A549 (cell line): Measurements from ENCODE around the gene SNRPE. TPM values are rescaled to one million over a fixed set of nuclear protein-coding genes. Genes with fewer than 3 reads are reported as not detected.

ENCODE experiments used
- ATAC-seq, 2 experiments: fragments of 200-7000 bp in 1 of 2; fragments of >200 bp in 1 of 2; cut with Nextera tagmentation in 1 of 2; cut with Tn5 transposase in 1 of 2; 3 replicates each; pipeline versions ENCODE4 v1.8.0 to v1.9.1; 2018 to 2020; ENCODE audit warnings: mild to moderate bottlenecking in 1 of 2, moderate library complexity in 1 of 2
- CTCF ChIA-PET: fragments of 300-600 bp; sonication (Branson Sonifier 250); formaldehyde crosslinking; extraction: SDS; loops from one replicate; lab custom pipeline; 2021; ENCODE audit warnings: antibody characterized with exemption, inconsistent platforms; lab: Yijun Ruan, JAX
- POLR2A ChIA-PET: fragments of 350-600 bp; formaldehyde crosslinking; extraction: SDS; loops from one replicate; lab custom pipeline; 2021; ENCODE audit warnings: antibody characterized with exemption, inconsistent platforms; lab: Yijun Ruan, JAX
- DNase-seq, 2 experiments: peaks; one replicate each; pipeline versions ENCODE4 v3.0.0 to v3.0.0-alpha.2; 2011 to 2016; ENCODE audit warnings: low read depth in 1 of 2, low spot score in 1 of 2
- FAIRE-seq: peaks from 2 replicates; lab custom pipeline; 2011; peaks lifted over from hg19 to GRCh38; lab: Jason Lieb, UNC
- H3K27ac ChIP-seq, 2 experiments: fragments of >200 bp; sonication (Bioruptor Twin); formaldehyde crosslinking; 3 replicates each; pipeline ENCODE4 v1.5.1; 2016 to 2017
- H3K4me1 ChIP-seq: fragments of >200 bp; sonication (Bioruptor Twin); formaldehyde crosslinking; 3 replicates; pipeline ENCODE4 v1.6.1; 2016
- H3K4me2 ChIP-seq: fragments of >200 bp; sonication (Bioruptor Twin); formaldehyde crosslinking; 3 replicates; pipeline ENCODE4 v1.6.1; 2016
- H3K4me3 ChIP-seq: fragments of >200 bp; sonication (Bioruptor Twin); formaldehyde crosslinking; 3 replicates; pipeline ENCODE4 v1.5.1; 2016
- H3K9me3 ChIP-seq: fragments of >200 bp; sonication (Bioruptor Twin); formaldehyde crosslinking; 3 replicates; pipeline ENCODE4 v1.6.1; 2016
- ATOH8 ChIP-seq: fragments of 250-450 bp; sonication (Bioruptor Pico); IDR thresholded peaks from 2 replicates; pipeline ENCODE4 v1.5.0; 2020; ENCODE audit warnings: low read depth, mild to moderate bottlenecking, moderate library complexity
- BHLHE40 ChIP-seq: IDR thresholded peaks from 2 replicates; pipeline ENCODE4 v1.6.1; 2012; ENCODE audit warnings: low read depth, low read length, inconsistent platforms
- CBX8 ChIP-seq: fragments of 200-600 bp; sonication (generic); IDR thresholded peaks from 2 replicates; pipeline ENCODE4 v1.6.1; 2016
- CHD2 ChIP-seq: fragments of 150-350 bp; IDR thresholded peaks from 2 replicates; pipeline ENCODE4 v1.6.1; 2014; ENCODE audit warnings: low read length; ENCODE audit not compliant: partially characterized antibody
- CTCF ChIP-seq: fragments of >200 bp; sonication (Bioruptor Twin); formaldehyde crosslinking; IDR thresholded peaks from 3 replicates; pipeline ENCODE4 v1.5.1; 2016
- EHMT2 ChIP-seq: fragments of 200-600 bp; sonication (generic); IDR thresholded peaks from 2 replicates; pipeline ENCODE4 v1.6.1; 2016; ENCODE audit warnings: antibody characterized with exemption, low read depth, mild to moderate bottlenecking, moderate library complexity
- ELK1 ChIP-seq: fragments of 150-350 bp; IDR thresholded peaks from 2 replicates; pipeline ENCODE4 v1.6.1; 2014; ENCODE audit warnings: low read depth, mild to moderate bottlenecking, low read length
- ESRRA ChIP-seq: fragments of 150-350 bp; IDR thresholded peaks from 2 replicates; pipeline ENCODE4 v1.6.1; 2014; ENCODE audit warnings: mild to moderate bottlenecking, low read length, borderline replicate concordance
- FOSB ChIP-seq: fragments of 250-450 bp; sonication (Bioruptor Pico); IDR thresholded peaks from 2 replicates; pipeline ENCODE4 v1.5.0; 2020; ENCODE audit warnings: mild to moderate bottlenecking, moderate library complexity
- FOSL2 ChIP-seq, 2 experiments: fragments of 450-650 bp in 1 of 2; fragments of >200 bp in 1 of 2; sonication (Bioruptor Twin) in 1 of 2; formaldehyde crosslinking; IDR thresholded peaks; 2 replicates each; pipeline versions ENCODE4 v1.5.0 to v1.6.1; 2016 to 2020; ENCODE audit warnings: mild to moderate bottlenecking in 1 of 2, moderate library complexity in 1 of 2
- HDAC2 ChIP-seq: fragments of 200-600 bp; sonication (generic); IDR thresholded peaks from 2 replicates; pipeline ENCODE4 v1.6.1; 2016
- HES2 ChIP-seq: fragments of >200 bp; sonication (Bioruptor Twin); formaldehyde crosslinking; IDR thresholded peaks from 2 replicates; pipeline ENCODE4 v1.6.1; 2016
- HOXB13 ChIP-seq: fragments of 250-450 bp; sonication (Bioruptor Pico); IDR thresholded peaks from 2 replicates; pipeline ENCODE4 v1.5.0; 2020; ENCODE audit warnings: low read depth, mild to moderate bottlenecking, moderate library complexity
- HOXB5 ChIP-seq: fragments of 250-450 bp; sonication (Bioruptor Pico); IDR thresholded peaks from 2 replicates; pipeline ENCODE4 v1.5.0; 2020; ENCODE audit warnings: mild to moderate bottlenecking, moderate library complexity
- JUN ChIP-seq, 2 experiments: fragments of >200 bp; sonication (Bioruptor Twin); formaldehyde crosslinking; IDR thresholded peaks; 2 replicates in 1 of 2; 3 replicates in 1 of 2; pipeline ENCODE4 v1.6.1; 2016 to 2017
- KDM1A ChIP-seq: fragments of 200-600 bp; sonication (generic); IDR thresholded peaks from 2 replicates; pipeline ENCODE4 v1.6.1; 2016; ENCODE audit warnings: low read depth, mild to moderate bottlenecking
- KDM5A ChIP-seq: fragments of 200-600 bp; sonication (generic); IDR thresholded peaks from 2 replicates; pipeline ENCODE4 v1.6.1; 2016; ENCODE audit warnings: antibody characterized with exemption, mild to moderate bottlenecking
- MAX ChIP-seq: IDR thresholded peaks from 2 replicates; pipeline ENCODE4 v1.6.1; 2012
- MYC ChIP-seq: IDR thresholded peaks from 2 replicates; pipeline ENCODE4 v1.6.1; 2012; ENCODE audit warnings: mild to moderate bottlenecking, inconsistent platforms, low read length, improper control_type of control experiment, borderline replicate concordance
- NFE2L2 ChIP-seq: fragments of 150-350 bp; conservative IDR thresholded peaks from 2 replicates; pipeline ENCODE4 v1.6.1; 2014; ENCODE audit warnings: low read length
- NPAS2 ChIP-seq: fragments of 250-450 bp; sonication (Bioruptor Pico); IDR thresholded peaks from 2 replicates; pipeline ENCODE4 v1.8.0; 2022; ENCODE audit warnings: mild to moderate bottlenecking, moderate library complexity, borderline replicate concordance
- NR3C1 ChIP-seq: fragments of >200 bp; sonication (Bioruptor Twin); formaldehyde crosslinking; IDR thresholded peaks from 3 replicates; pipeline ENCODE4 v1.6.1; 2017
- RAD21 ChIP-seq, 2 experiments: fragments of >200 bp in 1 of 2; sonication (Bioruptor Twin) in 1 of 2; formaldehyde crosslinking in 1 of 2; IDR thresholded peaks in 1 of 2; conservative IDR thresholded peaks in 1 of 2; 2 replicates in 1 of 2; 3 replicates in 1 of 2; pipeline ENCODE4 v1.6.1; 2012 to 2018; ENCODE audit warnings: inconsistent platforms in 1 of 2
- RNF2 ChIP-seq: fragments of 200-600 bp; sonication (generic); IDR thresholded peaks from 2 replicates; pipeline ENCODE4 v1.6.1; 2016; ENCODE audit warnings: low read depth, mild to moderate bottlenecking, antibody characterized with exemption, moderate library complexity, borderline replicate concordance
- SREBF2 ChIP-seq: fragments of 450-650 bp; IDR thresholded peaks from 2 replicates; pipeline ENCODE4 v1.6.1; 2014; ENCODE audit warnings: mild to moderate bottlenecking, moderate library complexity
- USF2 ChIP-seq: fragments of 450-650 bp; IDR thresholded peaks from 2 replicates; pipeline ENCODE4 v1.6.1; 2014; ENCODE audit warnings: antibody characterized with exemption
- ZC3H11A ChIP-seq: fragments of 450-650 bp; IDR thresholded peaks from 2 replicates; pipeline ENCODE4 v1.6.1; 2014; ENCODE audit warnings: antibody characterized with exemption, mild to moderate bottlenecking
- ZFP36 ChIP-seq: fragments of 450-650 bp; IDR thresholded peaks from 2 replicates; pipeline ENCODE4 v1.6.1; 2014; ENCODE audit warnings: borderline replicate concordance; ENCODE audit not compliant: partially characterized antibody
- ZNF302 ChIP-seq: fragments of 250-450 bp; sonication (Bioruptor Pico); IDR thresholded peaks from 2 replicates; pipeline ENCODE4 v1.9.0; 2021; ENCODE audit warnings: inconsistent platforms, mild to moderate bottlenecking, moderate library complexity
- ZSCAN20 ChIP-seq: fragments of 250-450 bp; sonication (Bioruptor Pico); IDR thresholded peaks from 2 replicates; pipeline ENCODE4 v1.8.0; 2022; ENCODE audit warnings: mild to moderate bottlenecking, moderate library complexity
- WGBS: methylation state at CpG from one replicate; pipeline ENCODE4 v1.1.6; 2017; ENCODE audit errors: missing lambda C conversion rate; 5-methylcytosine and 5-hydroxymethylcytosine counted together
- polyA plus RNA-seq, 4 experiments: library from polyadenylated mRNA; depleted of rRNA in 3 of 4; stranded (reverse); fragments of >200 nt; fragmentation: RNase III in 1 of 4; extraction: RNeasy Plus Mini Kit Qiagen cat#74134 plus additional on column Dnase treatment in 1 of 4; gene quantifications; 2 replicates in 3 of 4; 3 replicates in 1 of 4; pipeline ENCODE4 v1.2.3, GENCODE V29; 2011 to 2017

The SNRPE gene
- polyA plus RNA-seq, 2 of the 4 experiments (the other 2 are of a cell fraction) = 371 to 414 TPM

GRCh38 chr1:203813581-203814341 lies 47.6 kb upstream of the SNRPE start:
- ChIA-PET CTCF (interaction anchor here (0.8 to 1.2 kb wide), 2 partner anchors 10 to 25 kb away, joined by 3 to 6 read pairs; no protein-coding TSS in a partner anchor), POLR2A (no interaction called here)
- Histone ChIP-seq H3K4me3 (no peak overlapping the region), H3K4me2 (no peak overlapping the region), H3K27ac (no peak overlapping the region), H3K4me1 (no peaks in the 10 kb centered on the region), H3K9me3 (no peaks in the 10 kb centered on the region)
- DNase-seq = no peak
- WGBS = 100% methylated on average over 2 of the region's 2 CpGs
- no peak for ATAC-seq
- TF ChIP-seq CBX8 (no peak), ZNF302 (CRISPR knock-in tag) (no peak), USF2 (no peak), ZSCAN20 (CRISPR knock-in tag) (no peak), ELK1 (no peak), NPAS2 (no peak), ZC3H11A (no peak), HOXB13 (CRISPR knock-in tag) (no peak), ATOH8 (CRISPR knock-in tag) (no peak), CHD2 (no peak), ESRRA (no peak), KDM1A (no peak), RAD21 (conservative IDR thresholded peaks at IDR 0.05 in 1 of 2, IDR thresholded peaks at IDR 0.05 in 1 of 2) (no peak), EHMT2 (no peak), NFE2L2 (no peak), BHLHE40 (no peak), CTCF (no peak), FOSL2 (IDR thresholded peaks at IDR 0.05) (no peak), FOSL2 (CRISPR knock-in tag; IDR thresholded peaks at IDR 0.05) (no peak), KDM5A (no peak)
- no peak for FAIRE-seq

GRCh38 chr1:203818399-203818798 lies 43.0 kb upstream of the SNRPE start:
- WGBS = 91% methylated on average over 6 of the region's 6 CpGs
- Histone ChIP-seq H3K4me1 (no peaks in the 10 kb centered on the region), H3K4me2 (no peak overlapping the region), H3K9me3 (no peaks in the 10 kb centered on the region), H3K27ac (no peak overlapping the region), H3K4me3 (no peak overlapping the region)
- DNase-seq = no peak
- ChIA-PET CTCF (interaction anchor here (1.0 to 1.2 kb wide), 3 partner anchors 12 to 551 kb away, joined by 3 to 4 read pairs (median 3); no protein-coding TSS in a partner anchor), POLR2A (interaction anchor here (0.5 kb wide), 1 partner anchor 136 kb away, joined by 3 read pairs; no protein-coding TSS in a partner anchor)
- FAIRE-seq = no peak
- no peak for ATAC-seq
- no peak for TF ChIP-seq CTCF
- no peak for TF ChIP-seq HDAC2
- no peak for TF ChIP-seq SREBF2
- no peak for TF ChIP-seq HOXB13 (CRISPR knock-in tag)
- no peak for TF ChIP-seq FOSL2 (IDR thresholded peaks at IDR 0.05)
- no peak for TF ChIP-seq FOSL2 (CRISPR knock-in tag; IDR thresholded peaks at IDR 0.05)
- no peak for TF ChIP-seq RNF2
- TF ChIP-seq ZFP36 = no peak
- TF ChIP-seq HOXB5 (CRISPR knock-in tag) = no peak
- TF ChIP-seq MYC = no peak
- no peak for TF ChIP-seq NFE2L2
- no peak for TF ChIP-seq FOSB
- no peak for TF ChIP-seq HES2
- TF ChIP-seq MAX = no peak
- no peak for TF ChIP-seq JUN (IDR thresholded peaks at IDR 0.05)
- no peak for TF ChIP-seq NR3C1
